HG03575 (cell line): ENCODE measurements around the gene FBXL17.
A peak's percentile ranks its signal among the peaks of the same experiment; 100 is the strongest.

ENCODE experiments used
- ATAC-seq: cut with Tn5 transposase; IDR thresholded peaks from one replicate; pipeline ENCODE4 v1.9.1; 2021; ENCODE audit not compliant: unreplicated experiment, insufficient number of reproducible peaks, low FRiP score; ENCODE audit errors: extremely low read depth

The FBXL17 gene

GRCh38 chr5:108260858-108261170 is 121.1 kb downstream of the FBXL17 start:
- ATAC-seq, result no peak

- peak; percentile 72 for ATAC-seq
Measured at GRCh38 chr5:108260117-108260857, 121.6 kb downstream of the FBXL17 start.

- no peak for ATAC-seq
Measured at GRCh38 chr5:108259306-108259705, 122.6 kb downstream of the FBXL17 start.

GRCh38 chr5:108257996-108258395 is 123.9 kb downstream of the FBXL17 start:
- ATAC-seq, result no peak

- ATAC-seq, result no peak
Measured at GRCh38 chr5:108255468-108255867, 126.4 kb downstream of the FBXL17 start.

GRCh38 chr5:108251350-108251749 is 130.5 kb downstream of the FBXL17 start:
- no peak for ATAC-seq

- no peak for ATAC-seq
Measured at GRCh38 chr5:108249785-108250426, 132.0 kb downstream of the FBXL17 start.

GRCh38 chr5:108249095-108249784 is 132.7 kb downstream of the FBXL17 start:
- ATAC-seq, result no peak

- ATAC-seq, result no peak
Measured at GRCh38 chr5:108238936-108239887, 142.7 kb downstream of the FBXL17 start.

- no peak for ATAC-seq
Measured at GRCh38 chr5:108238461-108238860, 143.4 kb downstream of the FBXL17 start.

- ATAC-seq, result no peak
Measured at GRCh38 chr5:108233617-108234155, 148.2 kb downstream of the FBXL17 start.

GRCh38 chr5:108232805-108233204 is 149.1 kb downstream of the FBXL17 start:
- no peak for ATAC-seq

GRCh38 chr5:108222011-108222410 is 159.9 kb downstream of the FBXL17 start:
- no peak for ATAC-seq

- ATAC-seq, result no peak
Measured at GRCh38 chr5:108220834-108221233, 161.1 kb downstream of the FBXL17 start.

- no peak for ATAC-seq
Measured at GRCh38 chr5:108216890-108217289, 165.0 kb downstream of the FBXL17 start.

- ATAC-seq, result no peak
Measured at GRCh38 chr5:108214857-108215256, 167.0 kb downstream of the FBXL17 start.

GRCh38 chr5:108212775-108213346 is 169.0 kb downstream of the FBXL17 start:
- no peak for ATAC-seq

- ATAC-seq, result no peak
Measured at GRCh38 chr5:108206707-108207106, 175.2 kb downstream of the FBXL17 start.

- ATAC-seq, result no peak
Measured at GRCh38 chr5:108201721-108202120, 180.2 kb downstream of the FBXL17 start.
